Left ventricle myocardium superior (tissue), 1 donor: ENCODE data around the gene PGPEP1. TPM values are rescaled to one million over a fixed set of nuclear protein-coding genes. Genes with fewer than 3 reads are reported as not detected.
A peak's percentile ranks its signal among the peaks of the same experiment; 100 is the strongest.

ENCODE experiments used
- ATAC-seq: fragments of 200-7000 bp; cut with Tn5 transposase; one replicate; pipeline ENCODE4 v1.9.1; 2020; ENCODE audit warnings: mild to moderate bottlenecking, moderate library complexity
- DNase-seq: peaks from one replicate; pipeline ENCODE4 v3.0.0-alpha.2; 2020
- intact Hi-C: fragments of 100-400 bp; cut with micrococcal nuclease; formaldehyde crosslinking; loops from one replicate; pipeline ENCODE4 v1.11.0; 2022
- total RNA-seq: library from RNA; stranded (reverse); fragmentation: NEBNext Ultra II Directional; extraction: Animal tissue kit (Norgen Biotek cat#: 25700); gene quantifications from one replicate; pipeline ENCODE4 v1.2.1, GENCODE V29; 2021
- donor health status: DM: no; HTN: yes; CAD: no; lungs with severe emphysema.

Gene PGPEP1
- total RNA-seq, 1 donor from 2014 or later, result 41.2 TPM

GRCh38 chr19:18306888-18307260 lies 33.5 kb upstream of the PGPEP1 start:
- intact Hi-C loops, result no loop called here
- DNase-seq (no peak), ATAC-seq (no peak)

- ATAC-seq (no peak), DNase-seq (no peak)
- intact Hi-C loops, result no loop called here
Observed at GRCh38 chr19:18307271-18307681, 33.1 kb upstream of the PGPEP1 start.

- DNase-seq (no peak), ATAC-seq (no peak)
- intact Hi-C loops, result no loop called here
Observed at GRCh38 chr19:18308051-18308947, 32.1 kb upstream of the PGPEP1 start.

- no peak for DNase-seq
- intact Hi-C loops, result no loop called here
- no peak for ATAC-seq
Observed at GRCh38 chr19:18308948-18309325, 31.5 kb upstream of the PGPEP1 start.

- ATAC-seq, result no peak
- DNase-seq, result no peak
- intact Hi-C loops, result no loop called here
Observed at GRCh38 chr19:18309525-18310064, 30.8 kb upstream of the PGPEP1 start.

GRCh38 chr19:18310118-18310909 lies 30.1 kb upstream of the PGPEP1 start:
- DNase-seq (no peak), ATAC-seq (no peak)
- intact Hi-C loops, result no loop called here

GRCh38 chr19:18310966-18311365 lies 29.4 kb upstream of the PGPEP1 start:
- intact Hi-C loops, result no loop called here
- ATAC-seq (no peak), DNase-seq (no peak)

- ATAC-seq, result no peak
- no peak for DNase-seq
- intact Hi-C loops, result no loop called here
Observed at GRCh38 chr19:18311502-18312091, 28.8 kb upstream of the PGPEP1 start.

- DNase-seq (no peak), ATAC-seq (no peak)
- intact Hi-C loops, result no loop called here
Observed at GRCh38 chr19:18312092-18312534, 28.3 kb upstream of the PGPEP1 start.

- ATAC-seq (no peak), DNase-seq (no peak)
- intact Hi-C loops, result no loop called here
Observed at GRCh38 chr19:18313398-18313797, 27.0 kb upstream of the PGPEP1 start.

GRCh38 chr19:18317961-18318800 lies 22.2 kb upstream of the PGPEP1 start:
- DNase-seq, result peak; percentile 70

GRCh38 chr19:18319591-18320135 lies 20.7 kb upstream of the PGPEP1 start:
- no peak for ATAC-seq
- DNase-seq, result no peak
- intact Hi-C loops, result loop anchor here (10.0 kb wide), 1 partner anchor 115 kb away; the partner anchor contains the start of gene RAB3A

More at GRCh38 chr19:18317961-18318800, 22.2 kb upstream of the PGPEP1 start:
- peak; percentile 4 for ATAC-seq
- intact Hi-C loops, result no loop called here

- no peak for ATAC-seq
- intact Hi-C loops, result loop anchor here (10.0 kb wide), 1 partner anchor 116 kb away; the partner anchor contains the start of gene RAB3A
- no peak for DNase-seq
Observed at GRCh38 chr19:18320865-18321733, 19.3 kb upstream of the PGPEP1 start.

GRCh38 chr19:18321734-18322102 lies 18.7 kb upstream of the PGPEP1 start:
- intact Hi-C loops, result loop anchor here (10.0 kb wide), 1 partner anchor 117 kb away; the partner anchor contains the start of gene RAB3A
- no peak for DNase-seq
- no peak for ATAC-seq

- DNase-seq (no peak), ATAC-seq (peak; percentile 6)
- intact Hi-C loops, result loop anchor here (10.0 kb wide), 1 partner anchor 118 kb away; the partner anchor contains the start of gene RAB3A
Observed at GRCh38 chr19:18322318-18322758, 18.1 kb upstream of the PGPEP1 start.

- DNase-seq, result peak; percentile 99
- peak; percentile 96 for ATAC-seq
- intact Hi-C loops, result loop anchor here (10.0 kb wide), 1 partner anchor 118 kb away; the partner anchor contains the start of gene RAB3A
Observed at GRCh38 chr19:18322759-18323460, 17.5 kb upstream of the PGPEP1 start, which contains the start of gene LSM4. Gene LSM4 (minus strand): TSS chr19:18323076. CDS start chr19:18323020, 56 bp downstream.
